Measurements from ENCODE around the gene SERPINI2.
"Not testable (repeated sequence)": the region's sequence is repeated elsewhere in the genome, so short reads cannot be mapped to it uniquely, and the experiment has no call there.

SERPINI2 gene

DNA sequence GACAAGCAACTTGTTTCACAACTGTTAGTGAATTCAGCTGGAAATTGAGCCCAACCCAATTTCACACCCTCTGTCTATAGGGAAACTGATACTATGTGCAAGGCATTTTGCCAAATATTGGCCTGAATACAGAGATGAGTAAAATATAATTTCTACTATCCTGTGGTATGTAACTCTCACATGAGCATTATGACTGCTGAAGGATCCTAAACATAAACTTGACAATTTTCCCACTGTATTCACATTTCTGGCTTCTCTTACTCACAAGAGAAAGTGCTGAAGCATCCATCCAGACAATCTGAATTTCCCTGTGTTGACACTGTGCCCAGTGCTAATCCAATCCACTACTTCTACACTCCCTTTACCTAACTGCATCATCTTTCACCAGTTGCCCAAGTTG is 28.4 kb downstream of the SERPINI2 start:
- no peak for DNase-seq

DNA sequence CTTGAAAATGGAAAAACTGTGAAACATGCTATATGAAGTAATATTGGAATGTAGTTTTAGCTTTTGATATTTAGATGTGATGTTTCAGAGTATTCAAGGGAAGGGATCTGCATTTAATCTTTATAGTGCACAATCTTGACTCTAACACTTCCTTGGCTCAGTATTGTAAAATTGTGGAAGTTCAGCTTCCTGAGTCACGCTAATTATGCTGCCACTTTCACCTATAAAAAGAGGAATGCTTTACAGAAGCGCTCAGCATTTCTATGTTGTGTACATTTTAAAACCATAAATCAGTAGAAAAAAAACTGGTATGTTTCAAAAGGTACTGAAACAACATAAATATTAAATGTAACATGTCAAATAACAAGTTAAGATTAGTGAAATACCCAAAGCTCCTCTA is 32.6 kb downstream of the SERPINI2 start:
- DNase-seq: no peak

DNA sequence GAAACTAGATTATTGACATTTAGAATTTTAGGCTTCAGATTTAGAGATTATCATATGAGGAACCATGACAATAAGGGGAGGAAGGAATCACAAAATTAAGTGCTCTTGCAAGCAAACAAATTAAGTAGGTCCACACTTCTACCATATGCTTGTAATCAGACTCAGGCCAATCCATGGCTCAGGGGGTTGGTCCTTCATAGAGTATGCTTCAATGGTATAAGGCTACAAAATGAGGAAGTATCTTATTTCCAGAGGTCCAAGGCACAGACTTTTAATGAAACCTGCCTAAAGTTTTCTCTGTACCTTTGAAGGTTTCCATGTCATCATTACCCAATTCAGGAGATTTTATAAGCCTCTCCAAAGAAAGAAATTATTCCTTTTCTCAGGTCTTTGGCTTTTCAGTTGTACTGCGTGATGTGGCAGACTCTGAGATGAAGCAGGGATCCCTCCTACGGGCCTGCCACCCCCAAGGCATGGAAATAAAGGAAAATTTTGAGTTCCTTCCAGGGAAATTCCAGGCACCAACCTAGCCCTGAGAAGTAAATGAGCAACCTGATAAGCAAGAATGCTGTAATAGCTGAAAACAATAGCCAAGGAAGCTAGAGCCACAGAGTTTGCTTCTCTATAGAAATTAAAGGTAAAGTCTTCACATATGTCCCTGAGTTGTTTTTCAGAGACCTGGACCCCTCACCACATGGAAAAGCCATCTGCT is 36.3 kb downstream of the SERPINI2 start:
- no peak for DNase-seq

DNA sequence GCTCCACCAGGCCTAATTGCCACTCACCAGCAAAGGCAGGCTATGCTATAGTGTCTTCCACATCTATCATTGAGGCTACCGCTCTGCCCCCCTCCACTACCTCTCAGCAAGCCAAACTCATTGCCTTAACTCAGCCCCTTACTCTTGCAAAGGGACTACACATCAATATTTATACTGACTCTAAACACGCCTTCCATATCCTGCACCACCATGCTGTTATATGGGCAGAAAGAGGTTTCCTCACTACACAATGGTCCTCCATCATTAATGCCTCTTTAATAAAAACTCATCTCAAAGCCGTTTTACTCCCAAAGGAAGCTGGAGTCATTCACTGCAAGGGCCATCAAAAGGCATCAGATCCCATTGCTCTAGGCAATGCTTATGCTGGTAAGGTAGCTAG is 46.9 kb downstream of the SERPINI2 start:
- not testable (repeated sequence) for DNase-seq

DNA sequence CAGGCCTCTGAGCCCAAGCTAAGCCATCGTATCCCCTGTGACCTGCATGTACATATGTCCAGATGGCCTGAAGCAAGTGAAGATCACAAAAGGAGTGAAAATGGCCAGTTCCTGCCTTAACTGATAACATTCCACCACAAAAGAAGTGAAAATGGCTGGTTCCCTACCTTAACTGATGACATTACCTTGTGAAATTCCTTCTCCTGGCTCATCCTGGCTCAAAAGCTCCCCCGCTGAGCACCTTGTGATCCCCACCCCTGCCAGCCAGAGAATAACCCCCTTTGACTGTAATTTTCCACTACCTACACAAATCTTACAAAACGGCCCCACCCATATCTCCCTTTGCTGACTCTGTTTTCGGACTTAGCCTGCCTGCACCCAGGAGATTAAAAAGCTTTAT is 51.4 kb downstream of the SERPINI2 start:
- not testable (repeated sequence) for DNase-seq

DNA sequence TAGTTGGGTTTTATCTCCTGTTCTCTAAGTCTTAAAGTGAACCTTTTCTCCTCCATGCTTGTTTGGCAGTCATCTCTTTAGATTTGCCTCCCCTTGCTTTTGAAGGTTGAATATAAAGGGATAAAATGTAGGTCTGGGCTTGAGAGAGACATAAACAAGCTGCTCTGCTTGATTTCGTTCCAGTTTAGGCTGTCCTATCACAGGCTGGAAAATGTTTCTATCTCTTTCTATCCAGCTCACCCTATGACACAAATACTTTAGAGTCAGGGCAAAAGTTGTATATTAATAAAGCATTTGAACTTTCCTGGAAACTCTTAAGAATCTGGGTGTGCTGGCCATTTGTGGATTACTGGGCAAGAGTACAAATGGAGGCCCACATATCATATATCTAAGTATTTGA is 64.2 kb downstream of the SERPINI2 start:
- no peak for DNase-seq

DNA sequence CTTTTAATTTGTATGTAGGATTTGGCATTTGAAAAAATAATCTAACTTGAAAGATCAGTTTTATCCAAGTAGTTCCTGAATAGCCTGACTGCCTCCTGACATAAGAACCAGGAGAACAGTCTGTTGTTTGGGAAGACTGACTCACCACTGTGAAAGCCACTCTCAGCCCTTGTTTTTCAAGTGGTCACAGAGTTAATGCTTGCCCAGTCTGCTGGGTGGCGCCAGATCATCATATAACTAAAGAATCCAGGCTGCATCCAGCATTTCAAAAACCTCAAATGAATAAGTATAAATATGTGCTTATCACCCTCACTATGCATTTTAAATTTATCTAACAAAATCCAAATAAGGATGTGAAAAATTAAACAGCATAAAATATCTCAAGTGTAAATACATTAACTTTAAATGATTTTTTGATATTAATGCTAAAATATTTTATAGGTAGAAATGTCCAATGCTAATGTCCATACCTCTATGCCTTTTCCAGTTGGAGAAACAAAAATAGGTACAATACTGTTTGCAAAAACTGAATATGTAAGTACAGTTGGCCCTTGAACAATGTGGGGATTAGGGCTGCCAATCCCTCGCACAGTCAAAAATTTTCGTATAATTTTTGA is 66.9 kb downstream of the SERPINI2 start:
- peak; percentile 46 for DNase-seq

DNA sequence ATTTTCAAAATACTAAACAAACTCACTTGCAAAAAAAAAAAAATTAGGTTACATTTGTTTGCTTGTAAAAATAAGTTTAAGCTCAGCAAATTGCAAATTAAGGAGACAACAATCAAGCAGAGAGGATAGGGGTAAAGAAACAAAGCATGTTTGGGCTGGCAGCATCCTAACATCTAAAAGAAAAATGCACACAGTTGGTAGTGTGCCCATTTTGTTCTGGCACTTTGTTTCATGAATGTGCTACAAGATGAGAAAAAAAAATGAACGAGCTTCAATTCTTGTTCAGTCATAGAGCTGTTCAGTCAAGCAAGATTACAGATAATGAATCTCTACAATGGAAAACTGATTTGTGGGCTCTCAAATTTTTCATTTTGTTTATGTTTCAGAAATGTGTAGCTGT is 76.0 kb downstream of the SERPINI2 start:
- DNase-seq: no peak

DNA sequence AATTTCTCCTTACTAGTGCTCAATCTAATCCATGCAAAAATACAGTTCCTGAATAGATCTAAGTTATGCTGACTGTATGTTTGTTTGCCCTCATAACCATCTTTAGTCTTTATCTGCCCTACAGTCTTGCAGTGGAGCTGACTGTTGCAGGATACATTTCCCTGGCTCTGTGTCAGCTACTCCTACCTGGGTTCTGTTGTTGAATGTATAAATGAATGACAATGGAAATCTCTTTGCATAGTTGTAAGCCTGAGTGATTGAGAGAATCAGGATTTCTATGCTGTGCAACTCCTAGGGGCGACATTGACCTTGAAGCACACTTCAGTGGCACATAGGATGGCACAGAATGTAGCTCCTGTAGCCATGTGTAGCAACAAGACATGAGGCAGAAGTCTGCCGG is 77.8 kb downstream of the SERPINI2 start:
- DNase-seq: no peak

DNA sequence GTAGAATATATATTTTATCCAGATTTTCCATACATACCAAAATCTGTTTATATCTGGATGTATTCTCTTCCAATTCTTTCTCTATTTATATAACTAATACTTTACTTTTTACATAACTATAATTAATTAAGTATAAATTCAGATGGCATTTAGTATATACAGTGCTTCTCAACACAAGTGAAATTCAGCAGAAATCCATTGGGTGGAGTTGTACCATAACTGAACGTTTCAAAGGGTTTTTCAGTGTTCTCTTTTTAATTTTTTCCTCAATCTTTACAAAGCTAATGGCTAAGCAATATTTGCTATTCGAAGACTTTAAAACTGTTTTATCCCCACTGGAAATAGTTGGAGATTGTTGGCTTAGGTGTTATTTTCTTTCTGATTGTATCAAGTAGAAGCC is 79.8 kb downstream of the SERPINI2 start:
- no peak for DNase-seq
